Stimulated activated CD4-positive, alpha-beta T cell treated with anti-CD3 and anti-CD28 coated beads, Interleukin-4, amount 100 ng/mL, for 48 hours (primary cell): Measurements from ENCODE around the gene CEACAM21.

Experiments used
- DNase-seq, 2 donors: peaks; one replicate each; pipeline ENCODE4 v3.0.0-alpha.2; 2020; ENCODE audit warnings: low read depth in 2 of 2

The CEACAM21 gene

DNA sequence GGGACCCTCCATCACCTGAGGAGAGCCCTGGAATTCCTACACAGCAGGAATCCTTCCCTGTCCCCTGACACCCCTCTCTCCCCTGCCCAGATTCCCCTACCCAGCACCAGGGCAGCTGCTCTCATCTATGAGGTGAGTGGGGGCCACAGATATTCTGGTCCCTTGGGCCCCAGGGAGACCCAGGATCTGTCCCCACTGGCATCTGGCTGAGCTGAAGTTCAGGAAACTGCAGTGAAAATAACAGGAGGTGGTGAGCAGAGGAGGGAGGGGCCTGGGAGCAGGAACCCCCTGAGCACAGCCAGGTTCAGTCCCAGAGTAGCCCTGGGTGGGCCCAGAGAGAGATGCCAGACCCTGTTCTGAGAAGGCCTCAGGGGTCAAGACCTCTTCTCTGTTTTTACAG lies 10.1 kb downstream of the CEACAM21 start:
- DNase-seq, result no peak

DNA sequence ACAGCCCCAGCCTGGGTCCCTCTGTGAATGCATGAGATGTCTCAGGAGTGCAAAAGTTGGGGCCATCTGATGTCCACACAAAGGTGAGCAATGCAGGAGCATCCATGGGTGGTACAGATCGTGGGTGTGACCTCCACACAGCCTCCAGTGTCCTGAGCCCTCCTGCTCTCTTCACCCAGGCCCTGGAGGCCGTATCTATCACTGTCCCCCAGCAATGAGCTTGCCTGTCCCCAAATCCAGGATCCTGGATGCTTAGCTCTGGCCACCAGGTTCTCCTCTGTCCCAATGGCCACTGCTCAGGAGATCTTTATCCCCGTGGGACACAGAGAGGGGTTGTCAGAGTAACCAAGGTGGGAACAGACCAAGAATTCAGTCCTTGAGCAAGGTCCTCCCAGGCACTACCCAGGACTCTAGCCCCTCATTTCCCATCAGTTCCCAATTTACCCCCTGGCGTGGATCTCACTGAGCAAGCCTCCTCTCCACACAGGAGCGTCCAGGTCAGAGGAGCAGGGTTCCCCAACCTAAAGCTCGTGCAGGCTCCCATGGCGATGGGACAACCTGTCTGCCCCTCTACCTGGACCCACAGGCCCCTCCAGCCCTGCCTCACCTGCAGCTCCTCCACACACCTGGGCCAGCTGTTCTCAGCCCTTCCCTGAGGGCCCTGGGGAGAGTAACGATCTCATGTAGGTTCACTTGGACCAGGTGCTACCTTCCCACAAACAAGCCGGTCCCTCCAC lies 11.3 kb downstream of the CEACAM21 start:
- no peak for DNase-seq

DNA sequence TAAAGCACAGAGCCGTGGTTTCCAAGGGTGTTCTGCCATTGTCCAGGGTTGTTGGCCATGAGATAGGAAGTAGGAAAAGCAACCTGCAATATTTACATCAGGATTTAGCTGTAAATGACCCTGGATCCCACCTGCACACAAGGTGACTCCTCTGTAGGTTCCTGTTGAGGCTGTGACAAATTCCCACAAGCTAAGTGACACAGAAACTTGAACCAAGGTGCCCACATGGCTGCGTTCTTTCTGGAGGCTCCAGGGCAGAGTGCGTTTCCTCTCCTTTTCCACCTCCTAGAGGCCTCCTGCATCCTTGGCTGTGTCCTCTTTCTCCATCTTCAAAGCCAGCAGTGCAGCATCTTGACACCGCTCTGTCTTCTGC lies 11.9 kb downstream of the CEACAM21 start:
- DNase-seq, result no peak

DNA sequence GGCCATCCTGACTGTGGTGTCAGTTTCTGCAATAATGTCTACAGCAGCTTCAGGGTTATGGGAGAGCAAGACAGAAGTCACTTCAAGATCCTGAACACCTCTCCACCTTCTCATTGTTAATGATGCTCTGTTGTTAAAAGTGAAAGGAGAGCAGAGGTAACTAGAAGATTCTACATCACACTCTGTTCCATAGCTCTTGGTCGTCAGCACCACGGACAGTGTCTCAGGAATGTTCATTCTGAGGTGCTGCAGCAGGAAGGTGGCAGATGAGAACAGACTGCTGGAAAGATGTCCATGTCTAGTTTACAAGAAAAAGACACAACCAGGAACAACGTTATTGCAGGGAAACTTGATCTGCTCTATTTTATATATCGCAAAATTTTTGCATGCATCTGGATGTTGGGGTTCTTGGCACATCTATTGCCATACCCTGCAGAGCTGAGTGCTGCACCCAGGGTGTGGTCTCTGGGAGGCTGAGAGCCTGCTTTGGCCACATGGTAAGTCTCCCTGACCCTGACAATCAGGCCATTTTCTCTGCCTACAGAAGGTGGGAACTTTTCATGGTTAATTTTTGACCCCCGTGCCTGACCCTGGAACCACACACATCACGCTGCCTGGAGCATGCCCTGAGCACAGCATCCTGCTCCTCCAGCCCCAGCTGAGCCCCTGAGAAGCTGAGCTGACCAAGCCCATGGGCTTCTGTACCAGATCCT lies 12.7 kb downstream of the CEACAM21 start:
- DNase-seq, result no peak

DNA sequence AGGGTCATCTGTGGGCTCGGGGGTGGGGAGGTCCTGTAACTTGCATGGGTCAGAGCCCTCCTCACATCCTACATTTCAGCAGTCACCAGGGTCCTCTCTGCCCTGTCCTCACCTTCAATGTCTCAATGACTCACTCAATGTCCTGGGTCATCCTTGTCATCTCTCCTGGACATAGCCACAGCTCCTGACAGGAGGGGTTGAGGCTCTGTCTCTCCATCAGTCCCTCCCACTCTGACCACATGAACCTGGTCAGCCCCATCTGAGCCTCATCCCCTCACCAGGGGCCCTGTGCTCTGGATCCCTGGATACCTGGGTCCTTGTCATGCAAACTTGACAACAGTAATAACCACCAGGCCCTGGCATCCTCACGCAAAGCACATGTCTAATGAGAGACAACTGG lies 13.4 kb downstream of the CEACAM21 start:
- no peak for DNase-seq

DNA sequence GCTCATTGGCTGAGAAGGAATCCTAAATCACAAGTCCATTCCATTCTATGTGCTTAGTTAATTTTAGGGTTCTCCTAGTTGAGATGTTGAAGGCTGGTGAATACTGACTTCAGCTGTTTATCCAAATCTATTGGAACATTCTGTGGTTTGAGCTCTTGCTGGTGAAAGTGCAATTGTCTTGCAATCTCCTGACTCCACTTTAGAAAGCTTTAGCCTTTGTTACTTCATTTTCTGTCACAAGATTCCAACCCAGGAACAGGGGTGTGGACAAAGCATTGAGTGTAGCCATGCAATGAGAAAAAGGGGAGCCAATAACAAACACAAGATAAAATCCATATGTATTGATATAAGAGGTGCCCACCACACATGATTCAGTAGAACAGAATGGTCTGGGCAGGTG lies 15.0 kb downstream of the CEACAM21 start:
- DNase-seq, result no peak

DNA sequence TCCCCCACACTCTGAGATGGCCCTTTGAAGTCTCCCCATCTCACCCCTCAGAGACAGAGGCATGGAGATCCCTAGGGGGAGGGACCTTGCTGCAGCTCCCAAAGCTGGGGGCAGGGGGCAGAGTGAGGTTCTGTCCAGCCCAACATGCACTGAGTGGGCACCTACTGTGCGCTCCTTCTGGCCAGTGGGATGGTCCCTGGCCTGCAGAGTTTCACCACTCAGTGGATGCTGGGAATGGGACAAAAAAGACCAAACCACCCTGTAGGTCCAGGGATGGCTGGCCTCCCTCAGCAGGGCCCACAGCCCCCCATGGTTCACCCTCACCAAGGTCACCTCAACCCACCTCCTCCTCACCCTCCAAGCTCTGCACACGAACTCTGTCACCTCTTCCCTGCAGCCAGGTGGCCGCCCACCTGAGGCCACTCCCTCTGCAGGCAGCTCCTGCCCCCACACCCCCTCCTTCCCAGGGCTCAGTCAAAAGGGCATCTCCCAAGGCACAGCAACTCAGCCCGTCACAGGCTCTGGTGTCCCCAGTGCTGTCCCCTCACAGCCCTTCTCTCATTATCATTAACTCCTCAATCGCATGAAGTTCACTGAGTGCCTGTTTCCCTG lies 16.1 kb downstream of the CEACAM21 start:
- DNase-seq, result no peak

DNA sequence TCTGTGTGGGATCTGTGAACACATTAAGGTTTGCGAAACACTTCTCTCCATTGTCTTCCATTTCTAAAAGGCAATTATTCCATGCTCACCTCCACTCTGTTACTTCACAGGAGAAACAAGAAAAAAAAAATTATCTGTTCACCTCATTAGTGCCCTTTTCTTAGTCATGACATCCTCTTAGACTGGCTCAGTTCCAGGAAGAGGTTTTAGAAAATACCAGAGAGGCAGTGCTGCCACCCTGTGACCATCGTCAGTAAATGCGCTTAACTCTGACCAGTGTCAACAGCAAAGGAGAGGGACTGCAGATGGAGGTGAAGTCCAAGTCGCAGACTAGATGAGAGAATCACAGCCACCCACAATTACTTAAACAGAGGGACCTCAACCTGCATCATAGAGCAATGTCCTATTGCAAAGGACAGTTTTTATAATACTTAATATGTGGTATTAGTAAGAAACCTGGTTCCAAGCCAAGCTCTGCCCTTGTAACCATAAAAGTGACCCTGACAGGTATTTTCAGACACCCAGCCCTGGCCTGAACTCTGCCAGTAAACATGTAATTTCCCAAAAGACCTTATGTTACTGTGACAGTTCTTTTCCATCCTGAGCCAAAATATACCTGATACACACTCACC lies 19.4 kb downstream of the CEACAM21 start:
- DNase-seq, result peak; percentile 47 to 48

DNA sequence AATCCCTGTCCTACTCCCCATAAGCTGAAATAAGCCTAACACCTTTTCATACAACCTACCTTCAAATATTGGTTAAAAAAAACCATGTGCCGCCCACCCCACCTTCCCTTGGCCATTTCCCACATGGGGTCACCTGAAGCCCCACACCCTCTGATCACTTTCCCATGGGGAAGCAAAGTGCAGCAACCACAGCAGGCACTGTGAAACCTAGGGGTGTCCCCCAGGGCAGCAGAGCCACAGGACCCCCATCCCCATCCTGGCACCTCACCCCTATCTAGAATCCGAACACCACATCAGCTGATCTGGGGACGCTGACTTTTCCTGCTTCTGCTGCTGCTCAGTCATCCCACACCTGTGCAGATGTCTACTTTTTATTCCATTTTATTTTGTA lies 19.9 kb downstream of the CEACAM21 start:
- DNase-seq, result no peak

DNA sequence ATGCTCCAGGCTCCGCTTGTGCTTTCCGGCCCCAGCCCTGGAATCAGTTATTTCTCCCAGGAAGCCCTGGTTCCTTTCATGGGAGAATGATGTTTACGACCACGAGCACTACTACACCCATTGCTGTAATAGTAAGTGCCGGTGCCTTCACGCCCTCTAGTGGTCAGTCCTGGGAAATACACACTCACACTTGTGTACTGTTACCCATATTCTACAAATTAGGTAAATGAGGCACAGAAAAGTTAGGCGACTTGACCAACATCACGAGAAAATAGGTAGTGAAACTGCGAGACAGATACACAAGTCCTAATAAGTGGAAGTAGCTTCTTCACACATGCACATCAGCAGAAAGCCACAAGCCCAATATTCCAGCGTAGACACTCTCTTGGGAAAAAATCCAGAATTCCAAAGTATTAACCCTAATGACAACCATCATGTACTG lies 21.7 kb downstream of the CEACAM21 start:
- DNase-seq, result peak; percentile 56 to 67

DNA sequence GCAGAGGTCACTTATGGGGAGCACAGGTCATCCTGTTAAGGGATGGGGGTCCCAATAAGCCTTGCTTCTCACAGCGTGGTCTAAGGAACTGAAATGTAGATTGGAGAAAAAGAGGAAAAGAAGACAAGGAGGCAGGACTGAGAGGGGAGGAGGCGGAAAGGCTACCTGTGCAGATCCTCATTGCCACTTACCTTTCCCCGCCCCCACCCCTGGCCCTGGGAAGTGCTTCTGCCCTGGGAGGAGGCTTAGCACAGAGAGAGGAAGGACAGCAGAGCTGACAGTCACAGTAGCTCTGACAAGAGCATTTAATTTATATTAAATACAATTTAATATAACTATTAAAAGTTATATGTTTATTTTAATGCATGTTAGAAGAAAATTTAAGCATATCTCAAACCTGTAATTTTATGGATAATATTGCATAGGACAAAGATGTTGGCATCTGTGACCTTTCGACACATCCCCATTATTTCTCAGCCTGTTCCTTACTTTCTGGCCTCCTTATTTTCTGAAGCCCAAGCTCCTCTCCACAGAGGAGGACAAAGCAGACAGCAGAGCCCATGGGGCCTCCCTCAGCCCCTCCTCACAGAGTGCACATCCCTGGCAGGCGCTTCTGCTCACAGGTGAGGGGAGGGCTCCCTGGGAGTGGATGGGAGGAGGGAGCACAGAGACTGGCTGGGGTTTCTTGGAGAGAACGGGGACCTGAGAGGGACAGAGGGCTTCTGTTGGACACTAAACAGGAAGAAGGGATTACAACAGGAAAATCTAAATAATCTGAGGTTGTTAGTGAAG lies 23.4 kb downstream of the CEACAM21 start:
- DNase-seq, result no peak

DNA sequence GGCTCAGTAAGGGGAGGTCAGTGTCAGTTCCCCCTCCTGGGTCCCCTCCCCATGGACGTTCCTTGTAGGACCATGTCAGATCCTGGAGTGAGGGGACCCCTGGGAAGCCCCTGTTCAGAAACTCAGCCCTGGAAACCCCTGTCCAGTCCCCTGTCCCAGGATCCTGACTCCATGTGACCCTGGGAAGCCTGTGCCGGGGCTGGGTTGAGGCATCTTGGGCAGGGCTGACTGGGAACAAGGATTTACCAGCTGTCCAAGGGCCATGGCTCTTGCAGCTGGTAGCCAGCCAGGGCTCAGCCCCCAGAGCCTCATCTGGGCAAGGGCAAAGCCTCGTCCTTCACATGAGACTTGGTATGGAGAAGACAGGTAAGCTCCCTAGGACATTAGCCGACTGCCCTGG lies 25.8 kb downstream of the CEACAM21 start:
- DNase-seq, result no peak

DNA sequence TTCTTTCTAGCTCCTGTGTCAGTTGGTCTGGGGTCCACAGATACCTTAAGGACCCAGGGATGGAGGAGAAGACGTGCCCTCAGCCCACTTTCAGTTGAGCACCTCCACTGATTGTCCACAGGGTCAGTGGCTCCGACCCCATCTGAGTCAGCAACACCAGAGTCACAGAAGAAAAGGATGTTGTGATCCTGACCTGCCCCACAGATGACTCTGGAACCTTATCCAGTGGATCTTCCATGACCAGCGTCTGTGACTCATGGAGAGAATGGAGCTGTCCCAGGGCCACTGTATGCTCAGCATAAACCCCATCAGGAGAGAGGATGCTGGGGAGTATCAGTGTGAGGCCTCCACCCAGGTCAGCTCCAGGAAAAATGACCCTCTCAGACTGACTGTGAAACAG lies 28.9 kb downstream of the CEACAM21 start:
- DNase-seq, result no peak

DNA sequence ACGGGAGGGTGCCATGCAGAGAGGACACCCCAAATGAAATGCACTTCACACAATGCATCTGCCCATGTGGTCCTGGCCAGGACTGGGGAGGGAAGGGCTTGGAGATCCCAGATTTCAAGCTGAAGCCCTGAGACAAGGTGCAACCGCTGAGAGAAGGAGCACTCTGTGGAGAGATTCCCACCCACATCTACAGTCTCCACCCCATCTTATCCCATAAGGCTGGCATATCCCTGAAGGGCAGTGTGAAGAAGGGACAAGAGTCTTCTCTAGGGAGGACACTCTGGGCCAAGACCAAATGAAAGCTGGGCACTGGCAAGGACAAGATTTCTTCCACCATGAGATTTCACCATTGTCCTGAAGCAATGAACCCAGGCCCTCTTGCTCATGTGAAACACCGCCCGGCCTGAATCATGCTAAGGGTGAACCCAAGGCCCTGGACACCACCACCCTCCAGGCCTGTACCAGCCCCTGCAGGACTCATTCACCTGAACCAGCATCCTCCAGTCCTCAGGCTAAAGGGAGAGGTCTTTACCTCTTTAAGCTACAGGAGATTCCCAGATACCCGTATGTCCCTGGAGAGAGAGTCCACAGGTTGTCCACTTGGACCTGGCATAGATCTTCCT lies 30.4 kb downstream of the CEACAM21 start:
- no peak for DNase-seq

DNA sequence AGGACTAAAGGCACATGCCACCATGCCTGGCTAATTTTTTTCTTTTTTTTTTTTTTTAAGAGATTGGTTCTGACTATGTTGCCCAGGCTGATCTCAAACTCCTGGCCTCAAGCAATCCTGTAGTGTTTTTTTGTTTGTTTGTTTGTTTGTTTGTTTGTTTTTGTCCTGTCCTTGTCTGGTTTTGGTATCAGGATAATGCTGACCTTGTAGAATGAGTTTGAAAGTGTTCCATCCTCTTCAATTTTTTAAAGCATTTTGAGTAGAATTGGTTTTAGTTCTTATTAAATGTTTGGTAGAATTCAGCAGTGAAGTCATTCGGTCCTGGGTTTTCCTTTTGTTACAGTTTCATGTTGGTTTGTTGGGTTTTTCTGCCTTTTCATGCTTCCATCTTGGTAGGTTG lies 31.7 kb downstream of the CEACAM21 start:
- no peak for DNase-seq

DNA sequence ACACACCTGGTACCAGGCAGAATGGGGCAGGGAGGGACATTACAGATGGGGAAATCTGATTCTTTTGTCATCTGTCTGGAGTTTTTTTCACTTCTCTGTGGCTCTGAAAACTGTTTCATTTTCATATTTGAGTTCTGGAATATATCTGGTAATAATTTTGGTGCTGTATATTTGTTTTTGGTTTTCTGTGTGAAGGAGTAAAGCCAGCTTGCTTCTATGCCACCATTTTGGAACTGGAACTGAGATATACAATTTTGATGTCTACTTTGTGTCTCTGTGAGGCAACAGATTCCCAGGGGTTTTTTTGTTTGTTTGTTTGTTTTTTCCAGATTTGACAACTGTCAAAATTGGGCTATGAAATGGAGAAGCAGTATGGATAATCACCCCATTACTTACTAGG lies 34.8 kb downstream of the CEACAM21 start:
- DNase-seq, result no peak

DNA sequence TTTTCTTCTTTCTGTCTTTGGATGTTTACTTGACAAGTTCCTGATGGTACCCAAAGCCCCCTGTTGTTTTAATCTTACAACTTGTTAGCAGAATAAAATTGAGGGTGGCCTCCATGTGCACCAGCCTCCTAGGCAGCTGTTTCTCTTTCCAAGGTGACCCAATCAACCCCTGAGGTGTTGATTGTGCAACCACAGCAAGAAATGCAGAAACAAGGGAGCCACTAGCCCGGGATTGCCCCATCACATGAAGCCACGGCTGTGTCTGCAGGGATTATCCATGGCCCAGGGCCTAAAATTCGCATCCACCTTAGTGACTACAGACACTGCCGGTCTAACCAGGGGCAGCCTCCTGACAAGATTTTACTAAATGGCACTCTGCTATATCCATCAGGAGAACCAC lies 36.5 kb downstream of the CEACAM21 start:
- no peak for DNase-seq

DNA sequence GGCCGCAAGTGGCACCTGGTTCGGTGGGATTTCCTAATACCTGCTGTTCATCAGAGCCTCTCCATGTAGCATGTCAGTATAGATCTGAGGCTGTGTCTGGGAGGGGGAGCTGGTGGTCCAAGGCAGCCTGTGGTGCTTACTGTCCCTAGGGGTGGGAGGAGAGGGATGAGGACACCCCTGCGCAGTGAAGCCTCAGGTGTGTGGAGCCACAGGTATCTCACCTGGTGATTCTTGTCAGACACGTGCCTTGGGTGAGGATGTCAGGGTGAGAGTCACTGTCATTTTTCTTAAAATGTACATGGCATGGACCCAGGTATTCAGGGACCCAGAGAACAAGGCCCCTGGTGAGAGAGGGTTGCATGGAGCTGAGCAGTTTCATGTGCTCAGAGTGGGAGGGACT lies 39.2 kb downstream of the CEACAM21 start:
- no peak for DNase-seq

DNA sequence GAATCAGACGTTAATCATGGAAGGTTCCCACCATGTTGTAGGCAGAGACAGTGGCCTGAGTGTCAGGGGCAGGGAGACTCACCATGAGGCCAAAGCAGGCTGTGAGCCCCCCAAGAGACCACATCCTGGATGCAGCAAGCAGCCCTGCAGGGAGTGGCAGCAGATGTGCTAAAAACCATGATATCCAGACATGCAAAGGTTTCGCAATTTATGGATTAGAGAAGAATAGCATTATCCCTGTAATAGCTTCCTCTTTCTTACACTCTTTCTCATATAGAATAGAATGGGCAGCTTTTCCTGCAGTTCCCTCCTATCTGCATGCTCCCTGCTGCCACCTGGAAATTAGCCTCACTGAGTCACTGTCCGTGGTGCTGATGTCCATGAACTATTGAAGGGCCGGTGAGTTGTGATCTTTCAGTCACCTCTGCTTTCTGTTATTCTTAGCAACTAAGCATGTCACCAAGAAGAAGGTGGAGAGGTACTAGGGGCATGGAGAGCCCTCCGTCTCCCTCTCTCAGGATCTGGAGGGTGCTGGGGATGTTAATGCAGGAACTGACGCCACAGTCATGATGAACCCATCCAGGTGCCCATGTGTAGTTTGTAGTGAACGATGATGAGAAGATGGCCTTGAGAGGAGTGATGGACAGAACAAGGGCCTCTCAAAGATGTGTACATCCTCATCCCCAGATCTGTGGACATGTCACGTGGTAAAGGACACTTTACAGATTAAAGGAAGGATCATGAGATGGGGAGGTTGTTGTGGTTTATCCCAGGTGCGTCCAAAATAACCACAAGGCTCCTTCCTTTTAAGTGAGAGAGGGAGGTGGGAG lies 41.0 kb downstream of the CEACAM21 start:
- no peak for DNase-seq

DNA sequence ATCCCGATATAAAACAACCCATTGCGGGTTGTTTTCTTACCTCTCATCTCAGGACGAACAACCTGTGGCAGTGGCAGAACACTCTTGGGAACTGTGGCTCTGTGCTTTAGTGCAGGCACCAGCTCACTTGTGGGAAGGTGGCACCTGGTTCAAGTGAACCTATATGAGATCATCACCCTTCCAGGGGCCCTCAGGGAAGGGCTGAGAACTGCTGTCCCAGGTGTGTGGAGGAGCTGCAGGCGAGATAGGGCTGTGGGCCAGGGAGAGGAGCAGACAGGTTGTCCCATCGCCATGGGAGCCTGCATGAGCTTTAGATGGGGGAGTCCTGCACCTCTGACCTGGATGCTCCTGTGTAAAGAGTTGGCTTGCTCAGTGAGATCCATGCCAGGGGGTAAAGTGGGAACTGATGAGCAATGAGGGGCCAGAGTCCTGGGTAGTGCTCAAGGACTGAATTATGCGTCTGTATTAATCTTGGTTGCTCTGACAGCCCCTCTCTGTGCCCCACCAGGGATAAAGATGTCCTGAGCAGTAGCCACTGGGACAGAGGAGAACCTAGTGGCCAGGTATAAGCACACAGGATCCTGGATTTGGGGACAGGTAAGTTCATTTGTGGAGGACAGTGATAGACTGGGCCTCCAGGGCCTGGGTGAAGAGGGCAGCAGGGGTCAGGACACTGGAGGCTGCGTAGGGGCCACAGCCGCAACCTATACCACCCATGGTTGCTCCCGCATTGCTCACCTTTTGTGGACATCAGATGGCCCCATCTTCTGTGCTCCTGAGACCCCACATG lies 42.2 kb downstream of the CEACAM21 start:
- DNase-seq, result no peak
